Astrocyte (in vitro differentiated cells and primary cell): Measurements from ENCODE around the gene CALML5. TPM values are rescaled to one million over a fixed set of nuclear protein-coding genes. Genes with fewer than 3 reads are reported as not detected.

Experiments
- DNase-seq: peaks from one replicate; pipeline ENCODE4 v3.0.0-alpha.2; 2010; ENCODE audit warnings: low read depth
- FAIRE-seq: peaks from 2 replicates; lab custom pipeline; 2011; peaks lifted over from hg19 to GRCh38; lab: Jason Lieb, UNC
- H2AFZ ChIP-seq: 2 replicates; pipeline ENCODE4 v1.6.0; 2012; ENCODE audit warnings: low read depth, low read length, inconsistent platforms
- H3K27ac ChIP-seq: 2 replicates; pipeline ENCODE4 v1.5.1; 2011; ENCODE audit warnings: low read depth, low read length, inconsistent platforms
- H3K27me3 ChIP-seq: 2 replicates; pipeline ENCODE4 v1.6.0; 2011; ENCODE audit warnings: low read length, inconsistent platforms; ENCODE audit not compliant: insufficient read depth
- H3K36me3 ChIP-seq: 2 replicates; pipeline ENCODE4 v1.5.1; 2011; ENCODE audit warnings: low read length, inconsistent platforms; ENCODE audit not compliant: insufficient read depth
- H3K4me1 ChIP-seq: 2 replicates; pipeline ENCODE4 v1.5.1; 2011; ENCODE audit warnings: low read length, inconsistent platforms; ENCODE audit not compliant: insufficient read depth
- H3K4me2 ChIP-seq: 2 replicates; pipeline ENCODE4 v1.6.0; 2012; ENCODE audit warnings: low read length, inconsistent platforms
- H3K4me3 ChIP-seq: 2 replicates; pipeline ENCODE4 v1.5.1; 2011; ENCODE audit warnings: low read depth, mild to moderate bottlenecking, low read length, inconsistent platforms; ENCODE audit not compliant: insufficient read depth
- H3K79me2 ChIP-seq: 2 replicates; pipeline ENCODE4 v1.6.0; 2012; ENCODE audit warnings: mild to moderate bottlenecking, low read length, inconsistent platforms; ENCODE audit not compliant: insufficient read depth
- H3K9ac ChIP-seq: 2 replicates; pipeline ENCODE4 v1.6.0; 2012; ENCODE audit warnings: mild to moderate bottlenecking, low read length, inconsistent platforms
- H3K9me3 ChIP-seq: 2 replicates; pipeline ENCODE4 v1.5.1; 2012; ENCODE audit warnings: low read depth, mild to moderate bottlenecking, low read length, inconsistent platforms; ENCODE audit not compliant: insufficient read depth
- H4K20me1 ChIP-seq: 2 replicates; pipeline ENCODE4 v1.6.0; 2012; ENCODE audit warnings: low read length, inconsistent platforms; ENCODE audit not compliant: insufficient read depth
- H3K27ac Mint-ChIP-seq: one replicate; pipeline ENCODE4 v1.8.0; 2021; ENCODE audit warnings: mild to moderate bottlenecking, mixed read lengths; ENCODE audit not compliant: unreplicated experiment
- H3K27me3 Mint-ChIP-seq: one replicate; pipeline ENCODE4 v1.8.0; 2021; ENCODE audit warnings: low read depth, mixed read lengths; ENCODE audit not compliant: unreplicated experiment
- H3K36me3 Mint-ChIP-seq: one replicate; pipeline ENCODE4 v1.8.0; 2021; ENCODE audit warnings: low read depth, mixed read lengths; ENCODE audit not compliant: unreplicated experiment
- H3K4me1 Mint-ChIP-seq: one replicate; pipeline ENCODE4 v1.8.0; 2021; ENCODE audit warnings: low read depth, mixed read lengths; ENCODE audit not compliant: unreplicated experiment
- H3K4me3 Mint-ChIP-seq: one replicate; pipeline ENCODE4 v1.8.0; 2021; ENCODE audit warnings: mild to moderate bottlenecking, moderate library complexity, mixed read lengths; ENCODE audit not compliant: unreplicated experiment
- H3K9me3 Mint-ChIP-seq: one replicate; pipeline ENCODE4 v1.8.0; 2021; ENCODE audit warnings: mild to moderate bottlenecking, mixed read lengths; ENCODE audit not compliant: unreplicated experiment
- EZH2 ChIP-seq: IDR thresholded peaks from 2 replicates; pipeline ENCODE4 v1.6.1; 2012; ENCODE audit warnings: mild to moderate bottlenecking, low read length, inconsistent platforms; ENCODE audit not compliant: insufficient read depth
- total RNA-seq: library from RNA; stranded (reverse); gene quantifications from 2 replicates; pipeline ENCODE4 v1.2.1, GENCODE V29; 2021
- TF ChIP-seq, protein P1 (sequence below): IDR thresholded peaks from 2 replicates; pipeline ENCODE4 v1.5.1; 2011; ENCODE audit warnings: low read depth, mild to moderate bottlenecking, inconsistent platforms, low read length, moderate library complexity; ENCODE audit not compliant: insufficient read depth

CALML5 gene
- total RNA-seq, 1 donor from 2014 or later = not detected

DNA sequence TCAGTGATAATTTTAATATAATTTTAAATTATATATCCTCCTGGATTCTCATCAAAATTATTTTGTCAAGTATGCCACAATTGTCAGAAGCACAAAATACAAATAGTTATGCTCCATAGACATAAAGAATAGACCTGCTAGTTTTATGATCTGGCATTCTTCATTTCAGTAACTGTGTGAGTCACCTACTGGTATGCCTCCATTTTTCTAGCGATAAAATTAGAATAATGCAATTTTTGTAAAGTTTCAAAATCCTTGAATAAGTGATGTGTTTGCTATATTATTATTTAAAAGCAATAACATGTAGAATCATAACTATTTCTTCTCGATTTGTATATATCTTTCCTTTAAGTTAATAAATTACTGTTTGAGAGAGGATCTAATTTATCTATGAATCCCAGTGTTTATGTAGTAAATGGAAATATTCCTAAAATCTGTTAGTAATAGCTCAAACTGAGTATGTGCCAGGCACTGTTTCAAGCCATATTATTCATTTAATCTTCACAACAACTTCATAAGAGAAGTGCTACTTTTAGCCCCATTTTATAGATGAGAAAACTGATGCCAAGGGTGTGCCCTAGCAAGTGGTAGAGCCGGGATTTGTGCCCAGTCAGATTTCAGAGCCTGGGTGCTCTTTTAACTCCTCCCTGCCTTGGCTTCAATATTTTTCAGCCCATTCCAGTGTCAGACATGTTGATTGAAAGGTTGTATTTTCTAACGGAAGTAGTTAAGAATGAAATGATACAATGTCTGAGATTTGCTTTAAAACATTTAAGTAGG lies 48.6 kb downstream of the CALML5 start:
- DNase-seq = no peak
- no peak overlapping the region for H3K4me2 ChIP-seq
- H3K4me3 ChIP-seq = no peak overlapping the region
- H3K27me3 ChIP-seq = no peaks in the 10 kb centered on the region
- no peaks in the 10 kb centered on the region for H3K27me3 Mint-ChIP-seq
- H3K36me3 Mint-ChIP-seq = peaks cover 11% of the 10 kb centered on the region
- peak overlapping the region; percentile 50 for H3K4me3 Mint-ChIP-seq
- TF ChIP-seq, protein P1, sequence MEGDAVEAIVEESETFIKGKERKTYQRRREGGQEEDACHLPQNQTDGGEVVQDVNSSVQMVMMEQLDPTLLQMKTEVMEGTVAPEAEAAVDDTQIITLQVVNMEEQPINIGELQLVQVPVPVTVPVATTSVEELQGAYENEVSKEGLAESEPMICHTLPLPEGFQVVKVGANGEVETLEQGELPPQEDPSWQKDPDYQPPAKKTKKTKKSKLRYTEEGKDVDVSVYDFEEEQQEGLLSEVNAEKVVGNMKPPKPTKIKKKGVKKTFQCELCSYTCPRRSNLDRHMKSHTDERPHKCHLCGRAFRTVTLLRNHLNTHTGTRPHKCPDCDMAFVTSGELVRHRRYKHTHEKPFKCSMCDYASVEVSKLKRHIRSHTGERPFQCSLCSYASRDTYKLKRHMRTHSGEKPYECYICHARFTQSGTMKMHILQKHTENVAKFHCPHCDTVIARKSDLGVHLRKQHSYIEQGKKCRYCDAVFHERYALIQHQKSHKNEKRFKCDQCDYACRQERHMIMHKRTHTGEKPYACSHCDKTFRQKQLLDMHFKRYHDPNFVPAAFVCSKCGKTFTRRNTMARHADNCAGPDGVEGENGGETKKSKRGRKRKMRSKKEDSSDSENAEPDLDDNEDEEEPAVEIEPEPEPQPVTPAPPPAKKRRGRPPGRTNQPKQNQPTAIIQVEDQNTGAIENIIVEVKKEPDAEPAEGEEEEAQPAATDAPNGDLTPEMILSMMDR = no peak
- TF ChIP-seq EZH2 = no peak
- H3K4me1 Mint-ChIP-seq = peaks cover 8% of the 10 kb centered on the region
- no peak overlapping the region for H3K27ac Mint-ChIP-seq
- no peak overlapping the region for H3K27ac ChIP-seq
- no peak overlapping the region for H3K9ac ChIP-seq
- peaks cover 11% of the 10 kb centered on the region for H3K4me1 ChIP-seq
- no peak for FAIRE-seq
- peaks cover 63% of the 10 kb centered on the region for H3K79me2 ChIP-seq
- H2AFZ ChIP-seq = no peak overlapping the region
- H3K9me3 ChIP-seq = no peaks in the 10 kb centered on the region
- H4K20me1 ChIP-seq = peaks cover 7% of the 10 kb centered on the region
- H3K9me3 Mint-ChIP-seq = no peaks in the 10 kb centered on the region
- H3K36me3 ChIP-seq = peaks cover 36% of the 10 kb centered on the region

DNA sequence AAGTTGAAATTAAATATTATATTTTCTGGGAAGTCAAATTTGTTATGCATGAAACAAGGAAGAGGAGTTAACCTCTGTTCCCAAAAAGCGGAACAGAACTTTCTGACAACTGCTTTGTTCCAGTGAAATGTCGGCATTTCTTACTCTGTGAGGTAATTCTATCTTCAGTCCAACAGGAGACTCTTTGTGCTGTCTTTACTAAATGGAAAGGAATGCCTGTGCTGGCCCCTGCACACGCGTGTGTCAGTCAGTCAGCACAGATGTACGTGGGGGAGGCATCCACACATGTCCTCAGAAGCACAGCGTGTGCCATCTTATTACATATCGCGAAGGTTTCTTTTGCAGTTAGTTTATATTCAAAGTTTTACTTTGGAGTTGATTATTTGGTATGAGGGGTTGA lies 49.5 kb downstream of the CALML5 start:
- H3K27ac Mint-ChIP-seq = peak overlapping the region; percentile 93
- H3K4me1 ChIP-seq = peaks cover 11% of the 10 kb centered on the region
- DNase-seq = peak; percentile 83
- H4K20me1 ChIP-seq = peaks cover 7% of the 10 kb centered on the region
- peak overlapping the region; percentile 67 for H3K27ac ChIP-seq
- H3K9me3 Mint-ChIP-seq = no peaks in the 10 kb centered on the region
- H3K4me3 ChIP-seq = no peak overlapping the region
- FAIRE-seq = no peak
- no peaks in the 10 kb centered on the region for H3K27me3 ChIP-seq
- no peaks in the 10 kb centered on the region for H3K27me3 Mint-ChIP-seq
- H2AFZ ChIP-seq = no peak overlapping the region
- TF ChIP-seq EZH2 = no peak
- TF ChIP-seq, protein P1 = no peak
- peak overlapping the region; percentile 66 for H3K9ac ChIP-seq
- no peaks in the 10 kb centered on the region for H3K9me3 ChIP-seq
- H3K36me3 Mint-ChIP-seq = peaks cover 11% of the 10 kb centered on the region
- peak overlapping the region; percentile 88 for H3K4me2 ChIP-seq
- H3K4me3 Mint-ChIP-seq = peak overlapping the region; percentile 79
- peaks cover 63% of the 10 kb centered on the region for H3K79me2 ChIP-seq
- peaks cover 8% of the 10 kb centered on the region for H3K4me1 Mint-ChIP-seq
- H3K36me3 ChIP-seq = peaks cover 27% of the 10 kb centered on the region

DNA sequence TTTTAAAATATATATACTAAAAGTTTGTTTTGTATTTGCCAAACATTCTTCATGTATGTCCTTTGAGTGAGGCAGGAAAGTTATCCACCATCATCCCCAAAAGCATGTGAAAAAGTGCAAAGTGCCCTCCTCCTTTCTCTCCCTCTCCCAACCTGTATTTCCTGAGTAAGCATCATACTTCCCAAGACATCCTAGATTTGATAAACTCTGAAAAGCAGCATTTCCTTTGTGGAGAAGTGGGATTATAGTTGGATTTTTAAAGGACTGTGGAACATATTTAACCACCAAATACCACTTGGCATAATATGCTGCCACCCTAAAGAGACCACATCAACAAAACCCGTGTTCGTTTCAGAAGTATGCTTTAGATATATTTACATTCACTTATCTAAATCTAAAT lies 50.1 kb downstream of the CALML5 start:
- Histone ChIP-seq H4K20me1 (peaks cover 7% of the 10 kb centered on the region), H2AFZ (no peak overlapping the region), H3K9ac (peak overlapping the region; percentile 66), H3K79me2 (peaks cover 63% of the 10 kb centered on the region), H3K27ac (peak overlapping the region; percentile 67), H3K4me2 (peak overlapping the region; percentile 88), H3K4me3 (peak overlapping the region; percentile 87), H3K4me1 (peaks cover 11% of the 10 kb centered on the region), H3K27me3 (no peaks in the 10 kb centered on the region), H3K9me3 (no peaks in the 10 kb centered on the region), H3K36me3 (peaks cover 21% of the 10 kb centered on the region)
- TF ChIP-seq, protein P1 = no peak
- TF ChIP-seq EZH2 = no peak
- FAIRE-seq = no peak
- H3K4me1 Mint-ChIP-seq = peaks cover 8% of the 10 kb centered on the region
- DNase-seq = no peak
- H3K27ac Mint-ChIP-seq = peak overlapping the region; percentile 42
- peak overlapping the region; percentile 91 for H3K4me3 Mint-ChIP-seq
- no peaks in the 10 kb centered on the region for H3K27me3 Mint-ChIP-seq
- H3K9me3 Mint-ChIP-seq = no peaks in the 10 kb centered on the region
- peaks cover 8% of the 10 kb centered on the region for H3K36me3 Mint-ChIP-seq
